HCT116 (cell line): ENCODE results near the gene TCF7L1. TPM values are rescaled to one million over a fixed set of nuclear protein-coding genes. Genes with fewer than 3 reads are reported as not detected.

ENCODE experiments used
- ATAC-seq: fragments of 200-7000 bp; cut with Tn5 transposase; 2 replicates; pipeline ENCODE4 v1.9.1; 2020; ENCODE audit warnings: mild to moderate bottlenecking, moderate library complexity
- BruUV-seq: library from RNA; stranded (reverse); fragments of 400-500 nt; replicated peaks from 2 replicates; lab custom pipeline; 2021; lab: Mats Ljungman, UMichigan
- CTCF ChIA-PET: fragments of 300-600 bp; sonication (Branson Sonifier 250); formaldehyde crosslinking; loops from one replicate; lab custom pipeline; 2021; ENCODE audit warnings: antibody characterized with exemption; lab: Charles Lee
- POLR2A ChIA-PET: fragments of 300-600, 350-600 bp; sonication (Branson Sonifier 250); formaldehyde crosslinking; loops from one replicate; lab custom pipeline; 2021; ENCODE audit warnings: antibody characterized with exemption; lab: Charles Lee
- RAD21 ChIA-PET, 2 experiments: fragments of 300-600 bp; sonication (Branson Sonifier 250); formaldehyde crosslinking; loops; one replicate each; lab custom pipeline; 2023; ENCODE audit warnings: low total read pairs in 2 of 2; ENCODE audit not compliant: uncharacterized antibody in 2 of 2, unreplicated experiment in 2 of 2, low non-redundant PET in 1 of 2; lab: Charles Lee
- DNase-seq: peaks from one replicate; pipeline ENCODE4 v3.0.0-alpha.2; 2010; ENCODE audit warnings: low read depth, low spot score
- H2AFZ ChIP-seq: fragments of 200-600 bp; shearing (Covaris generic), sonication (generic); 2 replicates; pipeline ENCODE4 v1.6.1; 2017; ENCODE audit warnings: low read depth, mixed run types, mixed read lengths, antibody characterized with exemption, low read length; ENCODE audit not compliant: poor library complexity, severe bottlenecking
- H3K27ac ChIP-seq: 2 replicates; pipeline ENCODE4 v1.5.1; 2012; ENCODE audit warnings: low read depth, low read length
- H3K27me3 ChIP-seq: fragments of 200-600 bp; sonication (generic); 2 replicates; pipeline ENCODE4 v1.6.1; 2016; ENCODE audit warnings: mixed run types, low read length, mixed read lengths; ENCODE audit not compliant: insufficient read depth
- H3K36me3 ChIP-seq, 2 experiments: fragments of 200-500 bp in 1 of 2; fragments of 200-600 bp in 1 of 2; sonication (Bioruptor generic) in 1 of 2; sonication (generic) in 1 of 2; 2 replicates each; pipeline versions ENCODE4 v1.5.1 to v1.6.1; 2014 to 2016; ENCODE audit warnings: low read length in 2 of 2, inconsistent platforms in 1 of 2, mixed read lengths in 1 of 2, mixed run types in 1 of 2; ENCODE audit not compliant: insufficient read depth in 2 of 2, control insufficient read depth in 1 of 2
- H3K4me1 ChIP-seq, 2 experiments: fragments of 200-600 bp in 1 of 2; sonication (generic) in 1 of 2; 2 replicates each; pipeline versions ENCODE4 v1.5.1 to v1.6.1; 2012 to 2017; ENCODE audit warnings: low read length in 2 of 2, inconsistent platforms in 1 of 2, mild to moderate bottlenecking in 1 of 2, mixed read lengths in 1 of 2, mixed run types in 1 of 2, moderate library complexity in 1 of 2; ENCODE audit not compliant: insufficient read depth in 2 of 2, control insufficient read depth in 1 of 2
- H3K4me2 ChIP-seq: fragments of 200-600 bp; sonication (generic); 2 replicates; pipeline ENCODE4 v1.6.1; 2017; ENCODE audit warnings: mixed run types, low read length, mixed read lengths
- H3K4me3 ChIP-seq, 2 experiments: fragments of 200-600 bp in 1 of 2; sonication (generic) in 1 of 2; replicated peaks in 1 of 2; 2 replicates each; pipeline ENCODE4 v1.5.1; 2011 to 2016; ENCODE audit warnings: low read length in 2 of 2, control low read depth in 1 of 2, low read depth in 1 of 2, mild to moderate bottlenecking in 1 of 2, mixed read lengths in 1 of 2, mixed run types in 1 of 2
- H3K79me2 ChIP-seq: fragments of 200-600 bp; sonication (generic); 2 replicates; pipeline ENCODE4 v1.6.1; 2017; ENCODE audit warnings: mild to moderate bottlenecking, mixed run types, low read length, moderate library complexity, mixed read lengths; ENCODE audit not compliant: insufficient read depth
- H3K9ac ChIP-seq: fragments of 200-600 bp; sonication (generic); 2 replicates; pipeline ENCODE4 v1.6.1; 2016; ENCODE audit warnings: low read length, mixed read lengths
- H3K9me2 ChIP-seq: fragments of 200-600 bp; sonication (generic), shearing (Covaris generic); 2 replicates; pipeline ENCODE4 v1.6.1; 2017; ENCODE audit warnings: mixed run types, mild to moderate bottlenecking, moderate library complexity; ENCODE audit not compliant: insufficient read depth
- H3K9me3 ChIP-seq, 2 experiments: fragments of 200-500 bp in 1 of 2; fragments of 200-600 bp in 1 of 2; sonication (Bioruptor generic) in 1 of 2; sonication (generic) in 1 of 2; 2 replicates each; pipeline ENCODE4 v1.6.1; 2014 to 2017; ENCODE audit warnings: low read length in 2 of 2, mixed read lengths in 2 of 2, inconsistent platforms in 1 of 2, low read depth in 1 of 2, mild to moderate bottlenecking in 1 of 2, mixed run types in 1 of 2, moderate library complexity in 1 of 2; ENCODE audit not compliant: control insufficient read depth in 1 of 2, insufficient read depth in 1 of 2
- H4K20me1 ChIP-seq: fragments of 200-600 bp; sonication (generic), shearing (Covaris generic); 2 replicates; pipeline ENCODE4 v1.6.1; 2017; ENCODE audit warnings: mixed run types, mild to moderate bottlenecking, moderate library complexity; ENCODE audit not compliant: insufficient read depth
- CBX3 ChIP-seq: IDR thresholded peaks from 2 replicates; pipeline ENCODE4 v1.6.1; 2012; ENCODE audit warnings: low read depth
- EGR1 ChIP-seq: IDR thresholded peaks from 2 replicates; pipeline ENCODE4 v1.6.1; 2012; ENCODE audit warnings: low read depth
- EZH2 ChIP-seq: fragments of 200-600 bp; sonication (generic); IDR thresholded peaks from 2 replicates; pipeline ENCODE4 v1.6.1; 2017; ENCODE audit warnings: antibody characterized with exemption, mixed run types
- EZH2phosphoT487 ChIP-seq: fragments of 200-600 bp; IDR thresholded peaks from 2 replicates; pipeline ENCODE4 v1.6.1; 2018; ENCODE audit warnings: antibody characterized with exemption, borderline replicate concordance
- FOSL1 ChIP-seq: IDR thresholded peaks from 2 replicates; pipeline ENCODE4 v1.6.1; 2012; ENCODE audit warnings: low read depth
- POLR2A ChIP-seq: IDR thresholded peaks from 2 replicates; pipeline ENCODE4 v1.7.0; 2011; ENCODE audit warnings: borderline replicate concordance; ENCODE audit not compliant: insufficient read depth, insufficient read length; ENCODE audit errors: extremely low read depth
- SIN3A ChIP-seq: IDR thresholded peaks from 2 replicates; pipeline ENCODE4 v1.6.1; 2012; ENCODE audit warnings: low read depth
- ZFX ChIP-seq: fragments of 450-650 bp; IDR thresholded peaks from 2 replicates; pipeline ENCODE4 v1.6.1; 2017
- ZNF274 ChIP-seq: fragments of 200-500 bp; sonication (Bioruptor generic); IDR thresholded peaks from 2 replicates; pipeline ENCODE4 v1.6.1; 2014; ENCODE audit warnings: mild to moderate bottlenecking, low read depth, low read length, inconsistent platforms
- intact Hi-C: fragments of 100-400 bp; cut with micrococcal nuclease; formaldehyde crosslinking; loops from 2 replicates; pipeline ENCODE4 v1.10.0; 2022
- total RNA-seq: library from RNA; stranded (reverse); gene quantifications from one replicate; pipeline ENCODE4 v1.2.1, GENCODE V29; 2021; ENCODE audit not compliant: unreplicated experiment
- TF ChIP-seq, protein P1 (sequence below): IDR thresholded peaks from 2 replicates; pipeline ENCODE4 v1.6.1; 2011; ENCODE audit warnings: mild to moderate bottlenecking, low read length, moderate library complexity; ENCODE audit not compliant: insufficient replicate concordance; ENCODE audit errors: extremely low read depth

The TCF7L1 gene
- total RNA-seq, 1 experiment from 2014 or later = 10.3 TPM

DNA sequence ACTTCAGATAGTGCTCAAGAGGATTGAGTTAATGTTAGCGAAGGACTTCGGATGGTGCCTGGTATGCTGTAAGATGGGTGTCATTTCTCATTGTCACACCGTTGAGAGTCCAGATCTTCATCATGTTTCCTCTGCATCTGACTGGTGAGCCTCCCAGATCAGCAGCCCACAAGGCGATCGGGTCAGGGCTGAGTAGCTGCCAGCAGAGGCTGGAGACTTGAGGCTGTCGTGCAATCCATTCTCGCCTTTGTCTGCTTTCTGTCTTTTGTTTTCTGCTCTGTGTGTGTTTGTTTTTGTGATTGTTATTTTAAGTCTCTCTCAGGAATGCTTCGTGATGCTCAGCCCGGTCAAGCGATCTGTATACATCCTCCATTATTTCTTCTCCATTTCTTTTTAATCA is 98.8 kb downstream of the TCF7L1 start:
- ChIA-PET CTCF (no interaction called here), POLR2A (no interaction called here), RAD21 (interaction anchor here in 1 of 2 experiments (0.9 kb wide), 1 partner anchor 99 kb away, joined by 3 read pairs; the partner anchor contains the start of gene TCF7L1)
- no TSS peak for BruUV-seq
- Histone ChIP-seq H3K79me2 (no peaks in the 10 kb centered on the region), H3K4me2 (no peak overlapping the region), H3K4me3 (no peak overlapping the region), H2AFZ (no peak overlapping the region), H4K20me1 (no peaks in the 10 kb centered on the region), H3K36me3 (no peaks in the 10 kb centered on the region)
- intact Hi-C loops = no loop called here
- TF ChIP-seq EZH2phosphoT487 = no peak
- TF ChIP-seq FOSL1 = no peak
- no peak for TF ChIP-seq ZFX
- no peak for TF ChIP-seq POLR2A
- TF ChIP-seq EGR1 = no peak
- TF ChIP-seq EZH2 = no peak
- TF ChIP-seq CBX3 = no peak
- TF ChIP-seq ZNF274 = no peak
- TF ChIP-seq, protein P1, sequence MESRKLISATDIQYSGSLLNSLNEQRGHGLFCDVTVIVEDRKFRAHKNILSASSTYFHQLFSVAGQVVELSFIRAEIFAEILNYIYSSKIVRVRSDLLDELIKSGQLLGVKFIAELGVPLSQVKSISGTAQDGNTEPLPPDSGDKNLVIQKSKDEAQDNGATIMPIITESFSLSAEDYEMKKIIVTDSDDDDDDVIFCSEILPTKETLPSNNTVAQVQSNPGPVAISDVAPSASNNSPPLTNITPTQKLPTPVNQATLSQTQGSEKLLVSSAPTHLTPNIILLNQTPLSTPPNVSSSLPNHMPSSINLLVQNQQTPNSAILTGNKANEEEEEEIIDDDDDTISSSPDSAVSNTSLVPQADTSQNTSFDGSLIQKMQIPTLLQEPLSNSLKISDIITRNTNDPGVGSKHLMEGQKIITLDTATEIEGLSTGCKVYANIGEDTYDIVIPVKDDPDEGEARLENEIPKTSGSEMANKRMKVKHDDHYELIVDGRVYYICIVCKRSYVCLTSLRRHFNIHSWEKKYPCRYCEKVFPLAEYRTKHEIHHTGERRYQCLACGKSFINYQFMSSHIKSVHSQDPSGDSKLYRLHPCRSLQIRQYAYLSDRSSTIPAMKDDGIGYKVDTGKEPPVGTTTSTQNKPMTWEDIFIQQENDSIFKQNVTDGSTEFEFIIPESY = no peak
- TF ChIP-seq SIN3A = no peak
- TF ChIP-seq, all 23 proteins: peak for 0
- Histone ChIP-seq H3K27me3 (no peaks in the 10 kb centered on the region), H3K9ac (no peak overlapping the region), H3K4me1 (no peaks in the 10 kb centered on the region; a peak in 1 of 4 replicates), H3K27ac (no peak overlapping the region), H3K9me2 (no peaks in the 10 kb centered on the region), H3K9me3 (no peaks in the 10 kb centered on the region)
- no peak for ATAC-seq
- no peak for DNase-seq
